HEK293T (cell line): ENCODE results near the gene DOCK1.

Experiments
- BHLHE40 ChIP-seq: fragments of 450-650 bp; IDR thresholded peaks from 2 replicates; pipeline ENCODE4 v1.6.1; 2016; ENCODE audit warnings: mild to moderate bottlenecking, moderate library complexity, borderline replicate concordance
- NFRKB ChIP-seq: fragments of 450-650 bp; IDR thresholded peaks from 2 replicates; pipeline ENCODE4 v1.6.1; 2016; ENCODE audit warnings: mild to moderate bottlenecking, moderate library complexity
- TARDBP ChIP-seq: fragments of 450-650 bp; IDR thresholded peaks from 2 replicates; pipeline ENCODE4 v1.6.1; 2016

GRCh38 chr10:127115100-127115499, 209.9 kb downstream of the DOCK1 start:
- TF ChIP-seq BHLHE40 (no peak), NFRKB (no peak), TARDBP (no peak)
